Suprapubic skin (tissue), 4 donors: ENCODE measurements around the gene CCM2. TPM values are rescaled to one million over a fixed set of nuclear protein-coding genes. Genes with fewer than 3 reads are reported as not detected.
A peak's percentile ranks its signal among the peaks of the same experiment; 100 is the strongest.

Experiments used
- DNase-seq, 2 donors: peaks; one replicate each; pipeline ENCODE4 v3.0.0-alpha.2; 2019; ENCODE audit warnings: low spot score in 2 of 2
- H3K27ac ChIP-seq: fragments of 200-600 bp; sonication (generic); one replicate; pipeline ENCODE4 v1.5.1; 2019
- H3K27me3 ChIP-seq: fragments of 200-600 bp; sonication (generic); one replicate; pipeline ENCODE4 v1.5.1; 2019
- H3K36me3 ChIP-seq: fragments of 200-600 bp; sonication (generic); one replicate; pipeline ENCODE4 v1.5.1; 2019
- H3K4me1 ChIP-seq: fragments of 200-600 bp; sonication (generic); one replicate; pipeline ENCODE4 v1.5.1; 2019
- H3K4me3 ChIP-seq: fragments of 200-600 bp; sonication (generic); one replicate; pipeline ENCODE4 v1.5.1; 2019; ENCODE audit warnings: mild to moderate bottlenecking
- H3K9me3 ChIP-seq: fragments of 200-600 bp; sonication (generic); one replicate; pipeline ENCODE4 v1.5.1; 2019
- EP300 ChIP-seq: sonication (generic); formaldehyde crosslinking; IDR thresholded peaks from one replicate; pipeline ENCODE4 v1.6.1; 2017; ENCODE audit warnings: antibody characterized with exemption
- POLR2A ChIP-seq, 2 donors: fragments of 450-650 bp; IDR thresholded peaks; one replicate each; pipeline ENCODE4 v1.6.1; 2017; ENCODE audit warnings: antibody characterized with exemption in 2 of 2, mild to moderate bottlenecking in 2 of 2, moderate library complexity in 2 of 2
- POLR2AphosphoS5 ChIP-seq, 3 donors: sonication (generic); formaldehyde crosslinking; IDR thresholded peaks; one replicate each; pipeline ENCODE4 v1.6.1; 2017; ENCODE audit warnings: antibody characterized with exemption in 3 of 3
- WGBS: methylation state at CpG from one replicate; pipeline ENCODE4 v1.1.5; 2018; 5-methylcytosine and 5-hydroxymethylcytosine counted together
- total RNA-seq, 4 donors: library from RNA; depleted of rRNA; stranded (reverse); fragments of >200 nt; gene quantifications; one replicate each; pipeline ENCODE4 v1.1.0, GENCODE V29; 2016
- TF ChIP-seq, protein P1 (sequence below), 2 donors: fragments of 200-600 bp in 1 of 2; fragments of 450-650 bp in 1 of 2; sonication (generic) in 1 of 2; IDR thresholded peaks; one replicate each; pipeline ENCODE4 v1.5.1; 2016 to 2019; ENCODE audit warnings: antibody characterized with exemption in 2 of 2, mild to moderate bottlenecking in 1 of 2, moderate library complexity in 1 of 2

The CCM2 gene
- total RNA-seq, 4 donors from 2014 or later = 34.3 to 42.3 (median 35.9) TPM

DNA sequence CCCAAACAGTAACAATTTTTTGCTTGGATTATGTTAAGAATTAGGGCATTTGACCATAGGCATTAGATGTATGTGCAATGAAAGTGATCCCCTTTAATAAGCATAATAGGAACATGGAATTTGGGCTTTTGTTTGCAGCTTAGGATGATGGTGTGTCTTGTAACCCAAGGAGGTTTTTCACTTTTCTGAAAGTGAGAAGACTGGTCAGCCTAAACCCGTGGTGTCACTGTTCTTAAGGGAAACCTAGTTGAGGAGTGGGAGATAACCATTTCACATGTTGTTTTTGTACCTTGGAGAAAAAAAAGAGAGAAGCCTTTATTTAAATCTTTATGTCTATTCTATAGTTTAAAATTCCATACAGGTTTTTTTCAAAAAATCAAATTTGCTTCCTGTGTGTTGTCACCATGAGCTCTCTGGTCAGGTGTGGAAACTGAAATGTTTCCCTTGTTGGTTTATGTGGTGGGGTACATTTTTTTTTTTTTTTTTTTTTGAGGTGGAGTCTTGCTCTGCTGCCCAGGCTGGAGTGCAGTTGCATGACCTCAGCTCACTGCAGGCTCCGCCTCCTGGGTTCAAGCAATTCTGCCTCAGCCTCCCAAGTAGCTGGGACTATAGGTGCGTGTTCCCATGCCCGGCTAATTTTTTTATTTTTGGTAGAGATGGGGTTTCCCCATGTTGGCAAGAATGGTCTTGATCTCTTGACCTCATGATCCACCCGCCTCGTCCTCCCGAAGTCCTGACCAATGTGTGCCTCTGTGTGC is 7.7 kb downstream of the CCM2 start:
- no peak overlapping the region for H3K4me3 ChIP-seq
- H3K27me3 ChIP-seq = no peaks in the 10 kb centered on the region
- H3K27ac ChIP-seq = no peak overlapping the region
- peaks cover 6% of the 10 kb centered on the region for H3K36me3 ChIP-seq
- no peak for DNase-seq
- TF ChIP-seq, protein P1, sequence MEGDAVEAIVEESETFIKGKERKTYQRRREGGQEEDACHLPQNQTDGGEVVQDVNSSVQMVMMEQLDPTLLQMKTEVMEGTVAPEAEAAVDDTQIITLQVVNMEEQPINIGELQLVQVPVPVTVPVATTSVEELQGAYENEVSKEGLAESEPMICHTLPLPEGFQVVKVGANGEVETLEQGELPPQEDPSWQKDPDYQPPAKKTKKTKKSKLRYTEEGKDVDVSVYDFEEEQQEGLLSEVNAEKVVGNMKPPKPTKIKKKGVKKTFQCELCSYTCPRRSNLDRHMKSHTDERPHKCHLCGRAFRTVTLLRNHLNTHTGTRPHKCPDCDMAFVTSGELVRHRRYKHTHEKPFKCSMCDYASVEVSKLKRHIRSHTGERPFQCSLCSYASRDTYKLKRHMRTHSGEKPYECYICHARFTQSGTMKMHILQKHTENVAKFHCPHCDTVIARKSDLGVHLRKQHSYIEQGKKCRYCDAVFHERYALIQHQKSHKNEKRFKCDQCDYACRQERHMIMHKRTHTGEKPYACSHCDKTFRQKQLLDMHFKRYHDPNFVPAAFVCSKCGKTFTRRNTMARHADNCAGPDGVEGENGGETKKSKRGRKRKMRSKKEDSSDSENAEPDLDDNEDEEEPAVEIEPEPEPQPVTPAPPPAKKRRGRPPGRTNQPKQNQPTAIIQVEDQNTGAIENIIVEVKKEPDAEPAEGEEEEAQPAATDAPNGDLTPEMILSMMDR (IDR thresholded peaks at IDR 0.05) = no peak
- TF ChIP-seq EP300 = no peak
- TF ChIP-seq POLR2AphosphoS5 (IDR thresholded peaks at IDR 0.05) = no peak
- no peak for TF ChIP-seq POLR2A (IDR thresholded peaks at IDR 0.05)
- H3K9me3 ChIP-seq = no peaks in the 10 kb centered on the region
- 90% methylated on average over 7 of the region's 7 CpGs for WGBS
- peaks cover 15% of the 10 kb centered on the region for H3K4me1 ChIP-seq

DNA sequence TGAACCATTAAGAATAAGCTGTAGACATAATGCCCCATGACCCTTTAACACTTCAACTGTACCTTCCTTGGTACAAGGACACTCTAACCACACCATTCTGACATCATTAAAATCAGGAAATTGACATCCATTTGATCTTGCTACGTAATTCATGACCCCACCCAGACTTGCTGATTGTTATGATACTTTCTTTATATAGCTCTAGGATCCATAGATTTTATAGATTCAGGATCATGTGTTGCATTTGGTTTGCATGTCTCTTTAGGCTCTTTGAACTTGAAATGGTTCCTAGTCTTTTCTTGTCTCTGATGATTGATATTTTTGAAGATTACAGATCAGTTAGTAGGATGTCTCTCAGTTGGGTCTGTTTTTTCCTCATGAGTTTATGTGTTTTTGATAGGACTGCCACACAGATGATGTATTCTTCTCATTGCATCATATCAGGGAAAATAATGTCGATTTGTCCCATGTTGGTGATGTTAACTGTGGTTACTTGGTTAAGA is 13.5 kb downstream of the CCM2 start:
- 54% methylated on average over 2 of the region's 2 CpGs for WGBS
- H3K27ac ChIP-seq = no peak overlapping the region
- no peak for DNase-seq
- no peaks in the 10 kb centered on the region for H3K9me3 ChIP-seq
- no peaks in the 10 kb centered on the region for H3K4me1 ChIP-seq
- TF ChIP-seq, protein P1 (IDR thresholded peaks at IDR 0.05) = no peak
- TF ChIP-seq POLR2AphosphoS5 (IDR thresholded peaks at IDR 0.05) (no peak), POLR2A (IDR thresholded peaks at IDR 0.05) (no peak), EP300 (no peak)
- H3K4me3 ChIP-seq = no peak overlapping the region
- no peaks in the 10 kb centered on the region for H3K27me3 ChIP-seq
- H3K36me3 ChIP-seq = peaks cover 7% of the 10 kb centered on the region

DNA sequence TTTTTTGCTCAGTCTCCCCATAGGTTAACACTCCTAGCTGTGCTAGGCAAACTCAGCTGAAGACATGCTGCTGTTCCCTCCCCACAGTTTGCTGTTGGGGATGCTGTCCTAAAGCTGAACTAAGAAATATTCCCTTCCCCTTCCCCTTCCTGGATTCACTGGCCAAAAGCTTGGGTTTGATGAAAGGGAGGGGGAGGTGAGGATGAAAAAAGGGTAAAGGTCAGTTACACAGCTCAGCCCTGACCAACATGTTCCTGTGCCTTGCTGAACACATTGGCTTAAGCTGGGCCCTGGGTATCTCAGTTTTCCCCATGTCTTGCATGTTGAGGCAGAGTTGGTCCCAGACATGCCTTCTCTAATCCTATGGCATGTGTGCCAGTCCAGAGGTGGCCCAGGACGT is 15.3 kb downstream of the CCM2 start:
- no peak for DNase-seq
- H3K4me3 ChIP-seq = no peak overlapping the region
- no peak overlapping the region for H3K27ac ChIP-seq
- no peaks in the 10 kb centered on the region for H3K27me3 ChIP-seq
- no peaks in the 10 kb centered on the region for H3K4me1 ChIP-seq
- WGBS = 67% methylated on average over 1 of the region's 1 CpG
- TF ChIP-seq POLR2A (IDR thresholded peaks at IDR 0.05) (no peak), EP300 (no peak), POLR2AphosphoS5 (IDR thresholded peaks at IDR 0.05) (no peak)
- TF ChIP-seq, protein P1 (IDR thresholded peaks at IDR 0.05) = no peak
- peaks cover 7% of the 10 kb centered on the region for H3K36me3 ChIP-seq
- H3K9me3 ChIP-seq = no peaks in the 10 kb centered on the region

DNA sequence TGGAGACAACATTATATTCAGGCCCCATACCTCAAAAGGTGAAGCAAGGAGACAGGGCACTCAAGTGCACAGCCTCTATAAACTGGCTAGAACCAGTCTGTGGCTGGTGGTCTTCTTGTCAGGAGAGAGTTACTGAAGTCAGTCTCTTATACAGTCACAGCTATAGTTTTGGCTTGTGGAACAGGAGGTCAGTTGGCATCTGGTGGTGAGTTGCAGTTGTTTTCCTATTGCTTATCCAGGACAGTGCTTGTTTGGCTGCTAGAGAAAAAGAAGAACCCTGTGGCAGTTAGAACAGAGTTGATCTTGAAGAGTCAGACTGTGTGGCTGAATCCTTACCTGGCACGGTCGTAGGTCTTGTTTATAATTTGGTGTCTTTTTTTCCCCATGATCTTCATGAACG is 17.3 kb downstream of the CCM2 start:
- no peak for TF ChIP-seq POLR2AphosphoS5 (IDR thresholded peaks at IDR 0.05)
- TF ChIP-seq, protein P1 (IDR thresholded peaks at IDR 0.05) = no peak
- no peak for DNase-seq
- WGBS = 62% methylated on average over 3 of the region's 3 CpGs
- Histone ChIP-seq H3K27me3 (no peaks in the 10 kb centered on the region), H3K9me3 (no peaks in the 10 kb centered on the region), H3K27ac (no peak overlapping the region), H3K4me3 (no peak overlapping the region), H3K36me3 (peaks cover 6% of the 10 kb centered on the region), H3K4me1 (no peaks in the 10 kb centered on the region)

DNA sequence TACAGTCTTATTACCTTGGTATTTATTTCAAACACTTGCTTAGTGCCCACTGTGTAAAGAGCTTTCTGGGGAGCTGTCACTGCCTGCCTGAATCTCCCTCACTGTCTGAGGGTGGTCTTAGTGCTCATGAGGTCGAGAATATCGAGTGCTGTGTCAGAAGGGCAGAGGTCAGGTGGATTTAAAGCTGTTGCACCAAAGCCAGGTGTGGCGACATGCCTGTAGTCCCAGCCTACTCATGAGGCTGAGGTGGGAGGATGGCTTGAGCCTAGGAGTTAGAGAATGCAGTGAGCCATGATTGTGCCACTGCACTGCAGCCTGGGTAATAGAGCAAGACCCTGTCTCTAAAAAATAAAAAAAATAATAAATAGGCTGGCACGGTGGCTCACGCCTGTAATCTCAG is 20.9 kb downstream of the CCM2 start:
- peak in 1 of 2 donors; percentile 38 for DNase-seq
- H3K9me3 ChIP-seq = no peaks in the 10 kb centered on the region
- H3K27me3 ChIP-seq = no peaks in the 10 kb centered on the region
- H3K36me3 ChIP-seq = no peaks in the 10 kb centered on the region
- TF ChIP-seq EP300 = no peak
- TF ChIP-seq POLR2A (IDR thresholded peaks at IDR 0.05) = no peak
- no peak for TF ChIP-seq POLR2AphosphoS5 (IDR thresholded peaks at IDR 0.05)
- TF ChIP-seq, protein P1 (IDR thresholded peaks at IDR 0.05) = no peak
- no peak overlapping the region for H3K27ac ChIP-seq
- no peaks in the 10 kb centered on the region for H3K4me1 ChIP-seq
- H3K4me3 ChIP-seq = no peak overlapping the region
- WGBS = 77% methylated on average over 5 of the region's 5 CpGs
